Endothelial cell (in vitro differentiated cells): ENCODE data around the gene PSTK. TPM values are rescaled to one million over a fixed set of nuclear protein-coding genes. Genes with fewer than 3 reads are reported as not detected.

ENCODE experiments used
- DNase-seq: peaks from one replicate; pipeline ENCODE4 v3.0.0; 2021; ENCODE audit warnings: low spot score
- H3K27ac Mint-ChIP-seq: one replicate; pipeline ENCODE4 v1.8.0; 2021; ENCODE audit warnings: mixed read lengths, inconsistent platforms; ENCODE audit not compliant: unreplicated experiment
- H3K27me3 Mint-ChIP-seq: one replicate; pipeline ENCODE4 v1.8.0; 2021; ENCODE audit warnings: mild to moderate bottlenecking, moderate library complexity, mixed read lengths, inconsistent platforms; ENCODE audit not compliant: unreplicated experiment
- H3K36me3 Mint-ChIP-seq: one replicate; pipeline ENCODE4 v1.8.0; 2021; ENCODE audit warnings: mild to moderate bottlenecking, low read depth, mixed read lengths, inconsistent platforms; ENCODE audit not compliant: unreplicated experiment
- H3K4me1 Mint-ChIP-seq: one replicate; pipeline ENCODE4 v1.8.0; 2021; ENCODE audit warnings: mild to moderate bottlenecking, mixed read lengths, inconsistent platforms; ENCODE audit not compliant: unreplicated experiment
- H3K4me3 Mint-ChIP-seq: one replicate; pipeline ENCODE4 v1.8.0; 2021; ENCODE audit warnings: mild to moderate bottlenecking, mixed read lengths, inconsistent platforms; ENCODE audit not compliant: unreplicated experiment
- H3K9me3 Mint-ChIP-seq: one replicate; pipeline ENCODE4 v1.8.0; 2021; ENCODE audit warnings: mixed read lengths, inconsistent platforms; ENCODE audit not compliant: unreplicated experiment
- CTCF ChIP-seq: fragments of 200-600 bp; sonication (generic); IDR thresholded peaks from one replicate; pipeline ENCODE4 v1.5.0; 2021; ENCODE audit warnings: antibody characterized with exemption; ENCODE audit not compliant: unreplicated experiment
- total RNA-seq: library from RNA; stranded (reverse); fragmentation: NEBNext Ultra II Directional; extraction: Animal tissue kit (Norgen Biotek cat#: 25700); gene quantifications from one replicate; pipeline ENCODE4 v1.2.1, GENCODE V29; 2021; ENCODE audit not compliant: unreplicated experiment

PSTK gene
- total RNA-seq, 1 donor from 2014 or later = 5.2 TPM

- Mint-ChIP-seq H3K36me3 (peaks cover under 1% of the 10 kb centered on the region), H3K4me3 (no peak overlapping the region), H3K27ac (no peak overlapping the region), H3K27me3 (no peaks in the 10 kb centered on the region), H3K4me1 (no peaks in the 10 kb centered on the region), H3K9me3 (no peaks in the 10 kb centered on the region)
- no peak for TF ChIP-seq CTCF
- DNase-seq = no peak
Measured at GRCh38 chr10:122990278-122990677, 10.1 kb downstream of the PSTK start.

GRCh38 chr10:122992031-122992585 lies 11.9 kb downstream of the PSTK start:
- Mint-ChIP-seq H3K4me1 (no peaks in the 10 kb centered on the region), H3K27ac (no peak overlapping the region), H3K36me3 (no peaks in the 10 kb centered on the region), H3K4me3 (no peak overlapping the region), H3K9me3 (no peaks in the 10 kb centered on the region), H3K27me3 (no peaks in the 10 kb centered on the region)
- DNase-seq = no peak
- no peak for TF ChIP-seq CTCF

GRCh38 chr10:122993797-122994336 lies 13.7 kb downstream of the PSTK start:
- no peak for TF ChIP-seq CTCF
- no peak for DNase-seq
- no peaks in the 10 kb centered on the region for H3K4me1 Mint-ChIP-seq
- no peaks in the 10 kb centered on the region for H3K27me3 Mint-ChIP-seq
- no peak overlapping the region for H3K4me3 Mint-ChIP-seq
- H3K27ac Mint-ChIP-seq = no peak overlapping the region
- H3K36me3 Mint-ChIP-seq = no peaks in the 10 kb centered on the region
- H3K9me3 Mint-ChIP-seq = no peaks in the 10 kb centered on the region

- H3K36me3 Mint-ChIP-seq = no peaks in the 10 kb centered on the region
- no peaks in the 10 kb centered on the region for H3K27me3 Mint-ChIP-seq
- peaks cover 4% of the 10 kb centered on the region for H3K4me1 Mint-ChIP-seq
Measured at GRCh38 chr10:122995936-122996335, 15.7 kb downstream of the PSTK start.

More at GRCh38 chr10:122995936-122996335, 15.7 kb downstream of the PSTK start:
- Mint-ChIP-seq H3K27ac (no peak overlapping the region), H3K9me3 (no peaks in the 10 kb centered on the region), H3K4me3 (no peak overlapping the region)
- DNase-seq = no peak
- TF ChIP-seq CTCF = no peak
